GM12878 (cell line): ENCODE measurements around the gene POLD4. TPM values are rescaled to one million over a fixed set of nuclear protein-coding genes. Genes with fewer than 3 reads are reported as not detected.

ENCODE experiments used
- ATAC-seq: fragments of 200-7000 bp; cut with Tn5 transposase; 3 replicates; pipeline ENCODE4 v1.9.1; 2020; ENCODE audit warnings: mild to moderate bottlenecking, moderate library complexity
- Bru-seq: library from RNA; stranded (reverse); fragments of 400-500 nt; gene quantifications from one replicate; lab custom pipeline; 2021; lab: Mats Ljungman, UMichigan
- BruChase-seq, 2 experiments: library from RNA; stranded (reverse); fragments of 400-500 nt; gene quantifications; one replicate each; lab custom pipeline; 2021; lab: Mats Ljungman, UMichigan
- BruUV-seq: library from RNA; stranded (reverse); fragments of 400-500 nt; replicated peaks from 2 replicates; lab custom pipeline; 2021; lab: Mats Ljungman, UMichigan
- CTCF ChIA-PET: fragments of 300-600 bp; sonication (Branson Sonifier 250); formaldehyde crosslinking; extraction: SDS; loops from one replicate; lab custom pipeline; 2021; ENCODE audit warnings: inconsistent platforms; lab: Yijun Ruan, JAX
- POLR2A ChIA-PET: fragments of 350-600 bp; formaldehyde crosslinking; extraction: SDS; loops from one replicate; lab custom pipeline; 2021; ENCODE audit warnings: inconsistent platforms; lab: Charles Lee
- RAD21 ChIA-PET: fragments of 300-600 bp; sonication (Branson Sonifier 250); formaldehyde crosslinking; loops from one replicate; lab custom pipeline; 2023; ENCODE audit warnings: antibody characterized with exemption; ENCODE audit not compliant: unreplicated experiment; lab: Charles Lee
- SMC1A ChIA-PET: fragments of 300-600 bp; sonication (Branson Sonifier 250); formaldehyde crosslinking; loops from one replicate; lab custom pipeline; 2023; ENCODE audit not compliant: unreplicated experiment, uncharacterized antibody; lab: Charles Lee
- DNase-seq: peaks from one replicate; pipeline ENCODE4 v3.0.0-alpha.2; 2011; ENCODE audit warnings: low read depth, low spot score
- FAIRE-seq: peaks from 3 replicates; lab custom pipeline; 2011; peaks lifted over from hg19 to GRCh38; lab: Jason Lieb, UNC
- H2AFZ ChIP-seq: 2 replicates; pipeline ENCODE4 v1.6.0; 2011; ENCODE audit warnings: low read depth, low read length, control low read depth; ENCODE audit not compliant: control insufficient read depth
- H3K27ac ChIP-seq: 2 replicates; pipeline ENCODE4 v1.5.1; 2011; ENCODE audit warnings: control low read depth; ENCODE audit not compliant: control insufficient read depth, insufficient read depth
- H3K27me3 ChIP-seq, 2 experiments: replicated peaks in 1 of 2; 2 replicates each; pipeline versions ENCODE4 v1.6.0 to v1.6.1; 2011; ENCODE audit warnings: low read length in 1 of 2; ENCODE audit not compliant: control insufficient read depth in 2 of 2, insufficient read depth in 2 of 2
- H3K36me3 ChIP-seq, 2 experiments: 2 replicates each; pipeline ENCODE4 v1.5.1; 2011; ENCODE audit warnings: low read length in 1 of 2; ENCODE audit not compliant: control insufficient read depth in 2 of 2, insufficient read depth in 2 of 2
- H3K4me1 ChIP-seq: 2 replicates; pipeline ENCODE4 v1.6.1; 2011; ENCODE audit warnings: mild to moderate bottlenecking, low read length, moderate library complexity, mixed read lengths; ENCODE audit not compliant: control insufficient read depth, insufficient read depth
- H3K4me2 ChIP-seq: 2 replicates; pipeline ENCODE4 v1.6.0; 2011; ENCODE audit warnings: control low read depth; ENCODE audit not compliant: control insufficient read depth, insufficient read depth
- H3K4me3 ChIP-seq: fragments of 200-600 bp; sonication (generic); 2 replicates; pipeline ENCODE4 v1.5.1; 2016
- H3K79me2 ChIP-seq: 2 replicates; pipeline ENCODE4 v1.6.0; 2011; ENCODE audit warnings: low read length; ENCODE audit not compliant: control insufficient read depth, insufficient read depth
- H3K9ac ChIP-seq: 2 replicates; pipeline ENCODE4 v1.8.0; 2011; ENCODE audit warnings: low read length, control low read depth, mixed read lengths; ENCODE audit not compliant: control insufficient read depth, insufficient read depth
- H3K9me3 ChIP-seq: replicated peaks from 3 replicates; pipeline ENCODE4 v1.5.1; 2011; ENCODE audit warnings: mild to moderate bottlenecking, low read length; ENCODE audit not compliant: control insufficient read depth, insufficient read depth
- H4K20me1 ChIP-seq: 2 replicates; pipeline ENCODE4 v1.6.0; 2011; ENCODE audit not compliant: control insufficient read depth, insufficient read depth
- CHD1 ChIP-seq: IDR thresholded peaks from 2 replicates; pipeline ENCODE4 v1.6.1; 2012; ENCODE audit warnings: low read depth, low read length, improper control_type of control experiment
- ETV6 ChIP-seq, 2 experiments: fragments of 450-650 bp in 1 of 2; IDR thresholded peaks in 1 of 2; conservative IDR thresholded peaks in 1 of 2; 2 replicates each; pipeline ENCODE4 v1.6.1; 2014; ENCODE audit warnings: antibody characterized with exemption in 1 of 2, borderline replicate concordance in 1 of 2, low read depth in 1 of 2, mild to moderate bottlenecking in 1 of 2, moderate library complexity in 1 of 2
- EZH2 ChIP-seq: IDR thresholded peaks from 2 replicates; pipeline ENCODE4 v1.6.1; 2012; ENCODE audit warnings: low read depth, mild to moderate bottlenecking, control low read depth, inconsistent platforms, low read length, borderline replicate concordance; ENCODE audit not compliant: control insufficient read depth
- IRF4 ChIP-seq: IDR thresholded peaks from 2 replicates; pipeline ENCODE4 v1.6.1; 2011; ENCODE audit warnings: low read depth, low read length
- JUND ChIP-seq: IDR thresholded peaks from 2 replicates; pipeline ENCODE4 v1.6.1; 2012; ENCODE audit warnings: low read depth, mild to moderate bottlenecking, low read length, improper control_type of control experiment, moderate library complexity
- NFYB ChIP-seq: IDR thresholded peaks from 2 replicates; pipeline ENCODE4 v1.6.1; 2011; ENCODE audit warnings: low read depth, mild to moderate bottlenecking, low read length, improper control_type of control experiment, moderate library complexity; ENCODE audit not compliant: insufficient read depth
- PKNOX1 ChIP-seq: fragments of 450-650 bp; IDR thresholded peaks from 2 replicates; pipeline ENCODE4 v1.6.1; 2016; ENCODE audit warnings: mild to moderate bottlenecking
- TCF12 ChIP-seq: IDR thresholded peaks from 2 replicates; pipeline ENCODE4 v1.6.1; 2011; ENCODE audit warnings: low read depth, mild to moderate bottlenecking, low read length
- TCF7 ChIP-seq: IDR thresholded peaks from 2 replicates; pipeline ENCODE4 v1.6.1; 2014; ENCODE audit warnings: antibody characterized with exemption, borderline replicate concordance
- ZNF592 ChIP-seq: fragments of 450-650 bp; IDR thresholded peaks from 2 replicates; pipeline ENCODE4 v1.6.1; 2017; ENCODE audit warnings: mild to moderate bottlenecking, moderate library complexity
- WGBS: methylation state at CpG from one replicate; pipeline ENCODE4 v1.1.6; 2016; ENCODE audit warnings: low lambda C conversion rate; ENCODE audit not compliant: insufficient replicate concordance, insufficient coverage; ENCODE audit errors: missing lambda C conversion rate; 5-methylcytosine and 5-hydroxymethylcytosine counted together
- in situ Hi-C: fragments of 300-500 bp; cut with MboI; formaldehyde crosslinking; loops from 9 replicates; pipeline ENCODE4 v1.14.3; 2018; ENCODE audit warnings: mixed read lengths
- intact Hi-C: fragments of 100-400 bp; cut with micrococcal nuclease; formaldehyde crosslinking; loops from one replicate; pipeline ENCODE4 v1.14.2; 2022; ENCODE audit not compliant: unreplicated experiment
- long read RNA-seq, 2 experiments: library from polyadenylated mRNA; unstranded; transcript quantifications; one replicate each; pipeline ENCODE4 v2.0.0, GENCODE V29; 2019 to 2020
- polyA minus RNA-seq, 3 experiments: library from RNA; depleted of rRNA, polyadenylated mRNA; stranded (reverse); fragments of >200 nt; gene quantifications; 2 replicates each; pipeline ENCODE4 v1.2.3, GENCODE V29; 2011
- polyA plus RNA-seq, 11 experiments: library from polyadenylated mRNA; depleted of rRNA in 4 of 11; unstranded in 6 of 11; stranded (reverse) in 5 of 11; fragments of >200 nt; fragmentation: Nextera tagmentation in 4 of 11; fragmentation: Illumina TruSeq in 1 of 11; extraction: Ambion mirVana in 4 of 11; extraction: Trizol in 1 of 11; gene quantifications; 1 replicate in 1 of 11; 2 replicates in 10 of 11; pipeline versions ENCODE4 v1.2.1 to v1.2.3, GENCODE V29; 2011 to 2016; ENCODE audit warnings: inconsistent platforms in 2 of 11, missing spikeins in 2 of 11, low read depth in 1 of 11
- total RNA-seq, 4 experiments: library from RNA; depleted of rRNA in 3 of 4; stranded (reverse); fragments of >200 nt in 3 of 4; fragmentation: Illumina TruSeq in 1 of 4; extraction: Trizol in 1 of 4; gene quantifications; 2 replicates each; pipeline versions ENCODE4 v1.2.1 to v1.2.3, GENCODE V29; 2013 to 2021

POLD4 gene
- 56.1 and 63.5 TPM in 2 replicates for total RNA-seq (2013; cell fraction: nucleolus; rRNA removed)
- 140 and 142 TPM in 2 replicates for total RNA-seq (2014; rRNA removed)
- total RNA-seq (2014; rRNA removed; fragmentation: Illumina TruSeq; extraction: Trizol): 46.8 and 51.2 TPM in 2 replicates
- total RNA-seq (2021): 103 and 110 TPM in 2 replicates
- 80.8 TPM for polyA plus RNA-seq (2011; ENCODE audit: low read depth)
- polyA plus RNA-seq (2011; rRNA removed): 43.4 and 72.8 TPM in 2 replicates
- 189 and 201 TPM in 2 replicates for polyA plus RNA-seq (2011; cell fraction: cytosol; rRNA removed)
- polyA plus RNA-seq (2011; cell fraction: nucleus; rRNA removed): 133 and 135 TPM in 2 replicates
- polyA plus RNA-seq (2012): 174 and 197 TPM in 2 replicates
- 11.5 and 25.8 TPM in 2 replicates for polyA plus RNA-seq (2014; fragmentation: Illumina TruSeq; extraction: Trizol)
- polyA plus RNA-seq (2014; fragmentation: Nextera tagmentation; extraction: Ambion mirVana): 10 to 100 TPM in 1 of 2 experiments, 1 to 10 TPM in 1; 8.1 to 23.5 TPM
- polyA plus RNA-seq (2014; rRNA removed): 176 and 184 TPM in 2 replicates
- polyA plus RNA-seq (2016; fragmentation: Nextera tagmentation; extraction: Ambion mirVana): 100 to 1,000 TPM; 120 to 125 TPM
- 22.5 and 64.9 TPM in 2 replicates for polyA minus RNA-seq (2011; rRNA and poly(A)+ RNA removed)
- 39.0 and 41.6 TPM in 2 replicates for polyA minus RNA-seq (2011; cell fraction: cytosol; rRNA and poly(A)+ RNA removed)
- polyA minus RNA-seq (2011; cell fraction: nucleus; rRNA and poly(A)+ RNA removed): 35.1 and 49.9 TPM in 2 replicates
- Bru-seq, nascent RNA: percentile 81 among the genes with signal in this experiment
- BruChase-seq, experiment 1, labeled RNA remaining after a 6-hour chase: percentile 76 among the genes with signal in this experiment
- percentile 70 among the genes with signal in this experiment for BruChase-seq, experiment 2, labeled RNA remaining after a 2-hour chase
- long read RNA-seq, experiment 1, transcript POLD4-201 (4 exons, 918 nt): major isoform, 24 of 47 reads
- long read RNA-seq, experiment 1, transcript POLD4-207 (4 exons, 584 nt): minor isoform, 15 of 47 reads
- long read RNA-seq, experiment 1, partial matches to known transcripts: 0 of 47 reads
- long read RNA-seq, experiment 1, other reads (novel, unspliced or antisense): 2 of 47 reads
- long read RNA-seq, experiment 2, transcript POLD4-207 (4 exons, 584 nt): minor isoform, 10 of 44 reads
- long read RNA-seq, experiment 2, transcript POLD4-201 (4 exons, 918 nt): major isoform, 21 of 44 reads
- long read RNA-seq, experiment 2, transcript POLD4-205 (4 exons, 1,486 nt): minor isoform, 8 of 44 reads
- long read RNA-seq, experiment 2, partial matches to known transcripts: 1 of 44 reads
- long read RNA-seq, experiment 2, other reads (novel, unspliced or antisense): 1 of 44 reads

GRCh38 chr11:67353317-67354074, at the start of gene POLD4:
Gene POLD4, minus strand, starts transcription at chr11:67353546. Its CDS starts 147 bp downstream, at chr11:67353399.
- H3K9ac ChIP-seq: peak within 1 kb of the TSS; percentile 96
- FAIRE-seq: peak; percentile 96
- peak; percentile 85 for ATAC-seq
- peaks cover 19% of the 10 kb centered on the region for H3K79me2 ChIP-seq
- BruUV-seq: no TSS peak
- peak within 1 kb of the TSS; percentile 95 for H3K4me2 ChIP-seq
- CTCF ChIA-PET: interaction anchor here (0.7 to 26.2 kb wide), 20 partner anchors 8 to 259 kb away, joined by 3 to 1301 read pairs (median 4); partner anchors contain the start of genes CLCF1, KDM2A, RAD9A and TBC1D10C
- in situ Hi-C loops (loop anchor here (5.0 kb wide), 1 partner anchor 34 kb away; no protein-coding TSS in a partner anchor), intact Hi-C loops (loop anchor here (2.0 kb wide), 1 partner anchor 133 kb away; no protein-coding TSS in a partner anchor)
- H3K4me3 ChIP-seq: peak within 1 kb of the TSS; percentile 98
- WGBS: under 1% methylated on average over 36 of the region's 37 CpGs
- RAD21 ChIA-PET: interaction anchor here (0.6 to 10.1 kb wide), 31 partner anchors 9 to 1041 kb away, joined by 3 to 525 read pairs (median 5); partner anchors contain the start of genes AIP, CLCF1, GSTP1 and KDM2A
- no peaks in the 10 kb centered on the region for H3K36me3 ChIP-seq
- DNase-seq: peak; percentile 95
- H3K9me3 ChIP-seq: no peaks in the 10 kb centered on the region
- no peaks in the 10 kb centered on the region; a peak in 1 of 4 replicates for H3K27me3 ChIP-seq
- peak within 1 kb of the TSS; percentile 14 for H2AFZ ChIP-seq
- POLR2A ChIA-PET: interaction anchor here (0.5 to 11.4 kb wide), 31 partner anchors 8 to 1463 kb away, joined by 3 to 183 read pairs (median 5); partner anchors contain the start of genes ANKRD13D, CCDC85B, CLCF1 and GRK2
- no peaks in the 10 kb centered on the region for H4K20me1 ChIP-seq
- H3K27ac ChIP-seq: peak within 1 kb of the TSS; percentile 99
- peaks cover 52% of the 10 kb centered on the region for H3K4me1 ChIP-seq
- SMC1A ChIA-PET: interaction anchor here (0.7 to 15.8 kb wide), 15 partner anchors 8 to 248 kb away, joined by 3 to 646 read pairs (median 5); partner anchors contain the start of genes CLCF1, PITPNM1 and PPP1CA
- TF ChIP-seq JUND: no peak
- no peak for TF ChIP-seq TCF7
- peak; percentile 84 for TF ChIP-seq NFYB
- TF ChIP-seq ZNF592: 0 out of 2 replicates have a peak, but pooled peaks have one; percentile 31
- TF ChIP-seq EZH2: no peak
- TF ChIP-seq ETV6 (conservative IDR thresholded peaks at IDR 0.05 in 1 of 2, IDR thresholded peaks at IDR 0.05 in 1 of 2; ENCODE audit: borderline replicate concordance in 1 of 2, low read depth in 1 of 2): peak in 1 of 2 experiments; percentile 71; a peak in 2 of 4 replicates
- TF ChIP-seq CHD1: 0 out of 2 replicates have a peak, but pooled peaks have one; percentile 68
- TF ChIP-seq PKNOX1: peak; percentile 6
- peak; percentile 71 for TF ChIP-seq TCF12
- TF ChIP-seq IRF4: peak; percentile 48; the same call in 1 of the 2 replicates
